ENCODE results near the gene SETDB1.

GRCh38 chr1:150976401-150976821 lies 50.2 kb downstream of the SETDB1 start:
- TF ChIP-seq CTCF (IDR thresholded peaks at IDR 0.05) (no peak), POLR2A (IDR thresholded peaks at IDR 0.05) (no peak)

Measured in adrenal gland (tissue), 5 donors.